ENCODE results near the gene SKA2. TPM values are rescaled to one million over a fixed set of nuclear protein-coding genes. Genes with fewer than 3 reads are reported as not detected.

SKA2 gene
- total and polyA plus RNA-seq, 2 donors (not counting 1 experiment from before 2014, with no cell fraction given), result 52.9 to 53.7 TPM

DNA sequence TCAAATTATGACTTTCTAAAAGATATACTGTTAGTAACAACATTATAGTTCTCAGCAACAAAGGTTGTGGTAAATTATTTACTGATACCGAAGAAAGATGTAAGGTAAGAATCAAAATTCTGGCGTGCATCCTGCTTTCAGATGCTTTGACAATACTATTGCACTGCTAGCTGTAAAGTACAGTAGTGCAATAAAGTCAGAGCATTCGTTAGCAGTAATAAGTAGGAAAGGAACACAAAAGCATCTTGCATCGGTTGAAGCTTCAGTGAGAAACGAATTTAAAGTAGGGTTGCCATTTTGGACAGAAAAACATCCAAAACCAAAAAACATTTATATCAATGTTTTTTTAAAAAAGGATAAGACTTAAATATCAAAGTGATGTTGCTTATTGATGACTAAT is 4.0 kb downstream of the SKA2 start:
- Histone ChIP-seq H3K4me2 (ENCODE audit: extremely low read depth, insufficient read depth, low read length) (peak overlapping the region; percentile 26), H3K36me3 (ENCODE audit: control insufficient read depth, insufficient read depth, low read length) (no peaks in the 10 kb centered on the region), H3K27ac (ENCODE audit: insufficient read depth, low read length) (no peak overlapping the region), H3K4me1 (ENCODE audit: control insufficient read depth, extremely low read depth, insufficient read depth, low read length) (peaks cover 10% of the 10 kb centered on the region), H4K20me1 (ENCODE audit: control insufficient read depth, extremely low read depth, insufficient read depth, low read length) (no peaks in the 10 kb centered on the region), H3K27me3 (ENCODE audit: control insufficient read depth, insufficient read depth, low read length) (no peaks in the 10 kb centered on the region), H2AFZ (ENCODE audit: low read length) (no peak overlapping the region), H3K79me2 (ENCODE audit: control insufficient read depth, insufficient read depth, low read length) (peaks cover 86% of the 10 kb centered on the region), H3K9me3 (ENCODE audit: control insufficient read depth, insufficient read depth, low read depth, low read length) (no peaks in the 10 kb centered on the region), H3K9ac (ENCODE audit: insufficient read depth, low read length) (no peak overlapping the region), H3K4me3 (replicated peaks in 1 of 4; ENCODE audit: control extremely low read depth in 1 of 4, insufficient read depth in 1 of 4, low read depth in 3 of 4, low read length in 4 of 4) (peak overlapping the region in 1 of 4 experiments; percentile 85)
- DNase-seq (ENCODE audit: low read depth in 2 of 2), result peak; percentile 17 to 36
- TF ChIP-seq CTCF (conservative IDR thresholded peaks at IDR 0.05 in 1 of 2, IDR thresholded peaks at IDR 0.05 in 1 of 2; ENCODE audit: low read depth in 1 of 2, low read length in 2 of 2) (no peak), EZH2 (IDR thresholded peaks at IDR 0.05; ENCODE audit: low read length, missing control alignments) (no peak)

DNA sequence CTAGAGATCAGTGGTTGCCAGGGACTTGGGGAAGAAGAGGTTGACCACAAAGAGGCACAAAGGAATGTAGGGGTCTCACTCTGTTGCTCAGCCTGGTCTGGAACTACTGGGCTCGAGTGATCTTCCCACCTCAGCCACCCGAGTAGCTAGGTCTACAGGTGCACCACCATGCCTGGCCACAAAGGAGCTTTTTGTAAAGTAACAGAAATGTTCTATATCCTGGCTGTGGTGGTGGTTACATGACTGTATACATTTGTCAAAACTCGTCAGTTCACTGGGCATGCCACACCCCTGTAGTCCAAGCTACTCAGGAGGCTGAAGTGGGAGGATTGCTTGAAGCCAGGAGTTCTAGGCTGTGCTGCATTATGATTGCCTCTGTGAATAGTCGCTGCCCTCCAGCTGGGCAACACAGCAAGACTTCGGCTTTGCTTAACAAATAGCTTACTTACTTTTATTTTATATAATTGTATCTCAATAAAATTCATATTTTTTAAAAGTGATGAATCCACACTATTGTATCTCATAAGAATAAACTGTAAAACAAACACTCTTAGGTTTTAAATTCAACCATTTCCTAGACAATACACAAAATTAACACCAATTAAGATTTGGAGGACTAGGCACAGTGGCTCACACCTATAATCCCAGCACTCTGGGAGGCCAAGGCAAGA is 5.0 kb downstream of the SKA2 start:
- H4K20me1 ChIP-seq (ENCODE audit: control insufficient read depth, extremely low read depth, insufficient read depth, low read length), result no peaks in the 10 kb centered on the region
- H3K9ac ChIP-seq (ENCODE audit: insufficient read depth, low read length), result no peak overlapping the region
- no peaks in the 10 kb centered on the region for H3K27me3 ChIP-seq (ENCODE audit: control insufficient read depth, insufficient read depth, low read length)
- H2AFZ ChIP-seq (ENCODE audit: low read length), result no peak overlapping the region
- no peak overlapping the region for H3K4me3 ChIP-seq (replicated peaks in 1 of 4; ENCODE audit: control extremely low read depth in 1 of 4, insufficient read depth in 1 of 4, low read depth in 3 of 4, low read length in 4 of 4)
- no peaks in the 10 kb centered on the region for H3K36me3 ChIP-seq (ENCODE audit: control insufficient read depth, insufficient read depth, low read length)
- H3K4me2 ChIP-seq (ENCODE audit: extremely low read depth, insufficient read depth, low read length), result peak overlapping the region; percentile 52
- peak overlapping the region; percentile 30 for H3K27ac ChIP-seq (ENCODE audit: insufficient read depth, low read length)
- H3K4me1 ChIP-seq (ENCODE audit: control insufficient read depth, extremely low read depth, insufficient read depth, low read length), result peaks cover 10% of the 10 kb centered on the region
- TF ChIP-seq CTCF (conservative IDR thresholded peaks at IDR 0.05 in 1 of 2, IDR thresholded peaks at IDR 0.05 in 1 of 2; ENCODE audit: low read depth in 1 of 2, low read length in 2 of 2), result no peak
- no peak for TF ChIP-seq EZH2 (IDR thresholded peaks at IDR 0.05; ENCODE audit: low read length, missing control alignments)
- H3K79me2 ChIP-seq (ENCODE audit: control insufficient read depth, insufficient read depth, low read length), result peaks cover 96% of the 10 kb centered on the region
- H3K9me3 ChIP-seq (ENCODE audit: control insufficient read depth, insufficient read depth, low read depth, low read length), result no peaks in the 10 kb centered on the region
- DNase-seq (ENCODE audit: low read depth in 2 of 2), result peak in 1 of 2 donors; percentile 15

DNA sequence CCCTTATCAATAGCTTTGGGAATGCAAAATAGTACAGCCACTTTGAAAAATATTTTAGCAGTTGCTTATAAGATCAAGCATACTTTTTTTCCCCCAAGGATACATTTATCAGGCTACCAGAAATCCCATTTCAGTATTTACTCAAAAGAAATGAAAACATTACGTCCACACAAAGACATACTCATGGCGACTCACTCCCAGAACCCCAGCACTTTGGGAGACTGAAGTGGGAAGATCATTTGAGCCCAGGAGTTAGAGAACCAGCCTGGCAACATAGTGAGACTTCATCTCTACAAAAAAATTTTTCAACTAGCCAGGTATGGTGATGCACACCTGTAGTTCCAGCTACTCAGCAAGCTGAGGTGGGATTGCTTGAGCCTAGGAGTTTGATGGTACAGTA is 5.9 kb downstream of the SKA2 start:
- Histone ChIP-seq H2AFZ (ENCODE audit: low read length) (no peak overlapping the region), H3K27me3 (ENCODE audit: control insufficient read depth, insufficient read depth, low read length) (no peaks in the 10 kb centered on the region), H3K4me1 (ENCODE audit: control insufficient read depth, extremely low read depth, insufficient read depth, low read length) (peaks cover 10% of the 10 kb centered on the region), H3K4me3 (replicated peaks in 1 of 4; ENCODE audit: control extremely low read depth in 1 of 4, insufficient read depth in 1 of 4, low read depth in 3 of 4, low read length in 4 of 4) (no peak overlapping the region), H3K79me2 (ENCODE audit: control insufficient read depth, insufficient read depth, low read length) (peaks cover 100% of the 10 kb centered on the region), H3K4me2 (ENCODE audit: extremely low read depth, insufficient read depth, low read length) (peak overlapping the region; percentile 48), H3K9me3 (ENCODE audit: control insufficient read depth, insufficient read depth, low read depth, low read length) (no peaks in the 10 kb centered on the region), H3K27ac (ENCODE audit: insufficient read depth, low read length) (peak overlapping the region; percentile 45), H3K9ac (ENCODE audit: insufficient read depth, low read length) (no peak overlapping the region), H4K20me1 (ENCODE audit: control insufficient read depth, extremely low read depth, insufficient read depth, low read length) (no peaks in the 10 kb centered on the region), H3K36me3 (ENCODE audit: control insufficient read depth, insufficient read depth, low read length) (no peaks in the 10 kb centered on the region)
- TF ChIP-seq EZH2 (IDR thresholded peaks at IDR 0.05; ENCODE audit: low read length, missing control alignments), result no peak
- no peak for TF ChIP-seq CTCF (conservative IDR thresholded peaks at IDR 0.05 in 1 of 2, IDR thresholded peaks at IDR 0.05 in 1 of 2; ENCODE audit: low read depth in 1 of 2, low read length in 2 of 2)
- DNase-seq (ENCODE audit: low read depth in 2 of 2), result peak; percentile 27 to 50

Data from fibroblast of lung (primary cell).